SU-DHL-6 (cell line): ENCODE results near the gene SLC16A8.
A peak's percentile ranks its signal among the peaks of the same experiment; 100 is the strongest.

Experiments used
- H2AFZ ChIP-seq: fragments of 200-600 bp; sonication (generic); 2 replicates; pipeline ENCODE4 v1.6.1; 2014; ENCODE audit warnings: low read depth, mild to moderate bottlenecking, moderate library complexity, mixed read lengths, antibody characterized with exemption, low read length; ENCODE audit not compliant: severe bottlenecking
- H3F3A ChIP-seq: fragments of 200-600 bp; shearing (Covaris generic); 2 replicates; pipeline ENCODE4 v1.6.0; 2016; ENCODE audit warnings: antibody characterized with exemption, mild to moderate bottlenecking; ENCODE audit not compliant: insufficient read depth
- H3K27ac ChIP-seq: fragments of 200-600 bp; sonication (generic); 2 replicates; pipeline ENCODE4 v1.5.1; 2016; ENCODE audit warnings: low read depth, mild to moderate bottlenecking, low read length, moderate library complexity, mixed read lengths
- H3K27me3 ChIP-seq: fragments of 200-600 bp; sonication (generic), shearing (Covaris generic); 2 replicates; pipeline ENCODE4 v1.6.0; 2014; ENCODE audit warnings: mild to moderate bottlenecking, low read length
- H3K36me3 ChIP-seq: fragments of 200-600 bp; sonication (generic); 2 replicates; pipeline ENCODE4 v1.6.1; 2014; ENCODE audit warnings: mild to moderate bottlenecking, low read length, mixed read lengths
- H3K4me2 ChIP-seq: fragments of 300-600, 200-600 bp; shearing (Covaris generic), sonication (generic); 2 replicates; pipeline ENCODE4 v1.6.0; 2014; ENCODE audit warnings: low read length, low read depth, mild to moderate bottlenecking; ENCODE audit not compliant: poor library complexity, severe bottlenecking
- H3K4me3 ChIP-seq: fragments of 200-600 bp; sonication (generic); 2 replicates; pipeline ENCODE4 v1.5.1; 2014; ENCODE audit warnings: antibody characterized with exemption, low read length, mild to moderate bottlenecking, mixed read lengths; ENCODE audit not compliant: insufficient read depth, poor library complexity, severe bottlenecking
- H3K79me2 ChIP-seq: fragments of 200-600 bp; sonication (generic); 2 replicates; pipeline ENCODE4 v1.6.1; 2014; ENCODE audit warnings: mild to moderate bottlenecking, low read length, moderate library complexity; ENCODE audit not compliant: insufficient read depth
- H3K9ac ChIP-seq: fragments of 200-600 bp; sonication (generic); 2 replicates; pipeline ENCODE4 v1.7.0; 2014; ENCODE audit warnings: mild to moderate bottlenecking, low read length
- H3K9me2 ChIP-seq: fragments of 200-600 bp; sonication (generic); replicated peaks from 2 replicates; pipeline ENCODE4 v1.6.1; 2014; ENCODE audit warnings: low read length; ENCODE audit not compliant: insufficient read depth
- H3K9me3 ChIP-seq: fragments of 200-600 bp; sonication (generic); 2 replicates; pipeline ENCODE4 v1.6.1; 2014; ENCODE audit warnings: low read length, mixed read lengths; ENCODE audit not compliant: insufficient read depth
- H4K20me1 ChIP-seq: fragments of 200-600 bp; sonication (generic); 2 replicates; pipeline ENCODE4 v1.6.1; 2014; ENCODE audit warnings: low read depth, mild to moderate bottlenecking, antibody characterized with exemption, low read length, moderate library complexity, mixed read lengths
- CTCF ChIP-seq: fragments of 200-600 bp; sonication (generic); IDR thresholded peaks from one replicate; pipeline ENCODE4 v1.5.1; 2017; ENCODE audit warnings: antibody characterized with exemption, mild to moderate bottlenecking, low read length, moderate library complexity; ENCODE audit not compliant: insufficient read depth, poor library complexity, severe bottlenecking
- EZH2phosphoT487 ChIP-seq: fragments of 200-600 bp; sonication (generic), shearing (Covaris generic); conservative IDR thresholded peaks from 2 replicates; pipeline ENCODE4 v1.6.1; 2018; ENCODE audit warnings: mild to moderate bottlenecking, antibody characterized with exemption, low read length, moderate library complexity, mixed read lengths

The SLC16A8 gene

GRCh38 chr22:38056969-38057891 is 26.8 kb downstream of the SLC16A8 start, which contains the start of gene PICK1:
Gene PICK1, plus strand, starts transcription at chr22:38057404. Its CDS starts 406 bp downstream, at chr22:38057810.
- Histone ChIP-seq H3K79me2 (no peaks in the 10 kb centered on the region), H3K4me2 (peak within 1 kb of the TSS; percentile 65), H4K20me1 (no peaks in the 10 kb centered on the region), H2AFZ (peak within 1 kb of the TSS; percentile 98), H3F3A (peaks cover 3% of the 10 kb centered on the region; the same call in 1 of the 2 replicates), H3K9me3 (no peaks in the 10 kb centered on the region), H3K9ac (peak within 1 kb of the TSS; percentile 56), H3K9me2 (no peaks in the 10 kb centered on the region), H3K36me3 (no peaks in the 10 kb centered on the region), H3K4me3 (peak within 1 kb of the TSS; percentile 68), H3K27ac (peak within 1 kb of the TSS; percentile 60), H3K27me3 (no peaks in the 10 kb centered on the region)
- TF ChIP-seq EZH2phosphoT487 (no peak), CTCF (no peak)

- no peak overlapping the region for H3K9ac ChIP-seq
- H3K27ac ChIP-seq: no peak overlapping the region
- H3F3A ChIP-seq: no peaks in the 10 kb centered on the region
- H3K4me3 ChIP-seq: no peak overlapping the region
- TF ChIP-seq CTCF: peak; percentile 98
- no peak for TF ChIP-seq EZH2phosphoT487
- no peaks in the 10 kb centered on the region for H3K9me3 ChIP-seq
- no peaks in the 10 kb centered on the region for H3K9me2 ChIP-seq
- H4K20me1 ChIP-seq: no peaks in the 10 kb centered on the region
- no peak overlapping the region for H3K4me2 ChIP-seq
- H3K27me3 ChIP-seq: no peaks in the 10 kb centered on the region
- H3K36me3 ChIP-seq: no peaks in the 10 kb centered on the region
- H2AFZ ChIP-seq: no peak overlapping the region
- H3K79me2 ChIP-seq: no peaks in the 10 kb centered on the region
Measured at GRCh38 chr22:38051900-38052862, 31.8 kb downstream of the SLC16A8 start.

- Histone ChIP-seq H3K79me2 (no peaks in the 10 kb centered on the region), H4K20me1 (no peaks in the 10 kb centered on the region), H3K9me3 (no peaks in the 10 kb centered on the region), H3K9ac (no peak overlapping the region), H3K27ac (no peak overlapping the region), H3K4me2 (no peak overlapping the region), H3K9me2 (no peaks in the 10 kb centered on the region), H3K36me3 (no peaks in the 10 kb centered on the region), H3K27me3 (no peaks in the 10 kb centered on the region), H3K4me3 (no peak overlapping the region), H2AFZ (no peak overlapping the region), H3F3A (no peaks in the 10 kb centered on the region)
- TF ChIP-seq EZH2phosphoT487 (no peak), CTCF (no peak)
Measured at GRCh38 chr22:38051261-38051660, 32.7 kb downstream of the SLC16A8 start.
